Camera-type eye (tissue), 1 donor: ENCODE measurements around the gene DERA. TPM values are rescaled to one million over a fixed set of nuclear protein-coding genes. Genes with fewer than 3 reads are reported as not detected.

Experiments used
- total RNA-seq: library from RNA; depleted of rRNA; stranded (reverse); fragments of >200 nt; gene quantifications from one replicate; pipeline ENCODE4 v1.2.3, GENCODE V29; 2014

DERA gene
- total RNA-seq, result 53.8 TPM

DNA sequence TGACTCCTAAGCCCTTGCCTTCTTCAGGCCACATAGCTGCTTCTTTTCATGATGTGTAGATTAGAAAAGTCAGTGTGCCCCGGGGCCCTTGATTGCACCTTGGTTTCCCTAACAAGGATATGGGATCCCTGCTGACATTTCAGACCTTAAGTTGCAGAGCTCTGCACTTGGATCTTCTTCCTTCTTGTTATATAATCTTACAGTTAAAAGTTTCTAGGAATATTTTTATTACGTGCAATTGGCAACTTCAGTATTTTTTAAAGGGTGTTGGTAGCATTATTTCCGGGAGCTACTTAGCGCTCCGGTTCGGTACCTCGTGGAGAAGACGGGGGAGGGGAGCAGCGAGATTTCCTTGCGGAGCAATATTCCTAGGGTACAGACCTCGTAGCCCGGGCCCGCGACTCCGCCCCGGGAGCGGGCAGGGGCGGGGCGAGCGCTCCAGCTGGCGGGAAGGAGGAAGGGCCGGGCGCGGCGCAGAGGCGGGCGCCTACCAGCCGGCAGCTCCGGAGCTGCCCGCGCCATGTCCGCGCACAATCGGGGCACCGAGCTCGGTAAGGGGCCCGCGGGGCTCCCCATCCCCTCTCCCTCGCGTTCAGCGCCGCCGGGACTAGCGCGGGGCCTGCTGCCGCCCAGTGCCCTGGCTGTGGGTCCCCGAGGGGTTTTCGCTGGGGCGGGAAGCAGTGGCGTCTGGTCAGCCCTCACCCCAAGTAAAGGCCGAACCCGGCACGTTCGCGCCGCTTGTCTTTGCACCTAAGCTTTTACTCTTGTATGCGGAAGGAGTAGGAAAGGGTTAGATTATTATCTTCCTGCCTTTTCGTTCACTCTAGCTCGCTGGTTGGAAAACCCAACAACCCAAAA, at the start of gene DERA:
TSS of gene DERA (plus strand) at position 469 of the 858 bp plus-strand sequence. CDS start at position 521, 52 bp downstream.

DNA sequence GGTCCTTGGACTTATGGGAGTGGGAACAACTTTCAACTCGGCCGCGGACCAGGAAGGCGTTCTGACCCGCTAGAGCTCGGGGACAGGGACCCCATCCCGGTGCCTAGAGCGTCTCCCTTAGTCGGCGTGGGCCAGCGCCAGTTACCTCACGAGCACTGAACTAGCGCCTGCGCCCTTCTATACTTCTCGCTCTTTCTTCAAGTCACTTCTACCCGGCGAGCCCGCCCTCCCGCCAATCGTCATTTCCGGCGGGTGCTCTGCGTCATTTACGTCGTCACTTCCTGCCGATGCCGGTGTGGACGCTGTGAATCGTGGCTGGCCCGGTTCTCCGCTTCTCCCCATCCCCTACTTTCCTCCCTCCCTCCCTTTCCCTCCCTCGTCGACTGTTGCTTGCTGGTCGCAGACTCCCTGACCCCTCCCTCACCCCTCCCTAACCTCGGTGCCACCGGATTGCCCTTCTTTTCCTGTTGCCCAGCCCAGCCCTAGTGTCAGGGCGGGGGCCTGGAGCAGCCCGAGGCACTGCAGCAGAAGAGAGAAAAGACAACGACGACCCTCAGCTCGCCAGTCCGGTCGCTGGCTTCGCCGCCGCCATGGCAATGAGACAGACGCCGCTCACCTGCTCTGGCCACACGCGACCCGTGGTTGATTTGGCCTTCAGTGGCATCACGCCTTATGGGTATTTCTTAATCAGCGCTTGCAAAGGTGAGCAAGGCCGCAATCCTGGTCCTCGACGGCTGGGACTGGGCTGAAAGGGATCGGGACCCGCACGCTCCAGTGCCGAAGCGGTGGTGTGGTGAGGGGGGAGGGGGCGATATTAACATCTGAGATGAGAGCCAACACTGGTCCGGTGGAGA, 28.8 kb upstream of the DERA start, which contains the start of gene STRAP:
TSS of gene STRAP (plus strand) at position 270 of the 854 bp plus-strand sequence. CDS start at position 591, 321 bp downstream.

Other genes with a start within 250 kb of the DERA start
- 157 TPM for gene EPS8, start 121.9 kb upstream of the DERA start, total RNA-seq
- 78.6 TPM for gene STRAP, start 28.9 kb upstream of the DERA start, total RNA-seq